ENCODE results near the gene ESPN.

Gene ESPN

DNA sequence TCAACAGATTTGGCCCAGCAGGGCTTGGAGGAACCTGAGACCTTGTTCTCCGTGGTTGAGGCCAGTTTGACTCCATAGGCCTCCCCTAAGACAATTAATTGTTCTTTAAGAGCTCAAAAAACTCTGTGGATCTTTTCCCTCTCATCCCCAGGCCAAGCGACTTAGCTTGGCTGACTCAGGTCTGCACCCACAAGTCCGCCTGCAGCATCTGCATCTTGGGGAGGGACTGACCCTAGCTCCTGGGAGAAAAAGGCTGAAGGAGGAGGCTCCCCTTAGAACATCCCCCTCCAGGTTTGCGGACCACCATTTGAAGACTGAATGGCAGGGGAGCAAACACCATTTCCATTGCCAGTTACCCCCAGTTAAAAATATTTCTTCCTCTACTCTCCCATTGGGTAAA, 3.3 kb upstream of the ESPN start:
- DNase-seq (ENCODE audit: low read depth): no peak
- TF ChIP-seq MAX (IDR thresholded peaks at IDR 0.05; ENCODE audit: low read depth, low read length) (no peak), CTCF (IDR thresholded peaks at IDR 0.05; ENCODE audit: low read depth, low read length) (no peak), MYC (IDR thresholded peaks at IDR 0.05; ENCODE audit: low read depth, low read length) (no peak), POLR2A (IDR thresholded peaks at IDR 0.05; ENCODE audit: extremely low read depth, insufficient read length) (no peak)
- no peak overlapping the region for H3K4me3 ChIP-seq (ENCODE audit: low read depth, low read length)

GRCh38 chr1:6423321-6423999, 1.1 kb upstream of the ESPN start:
- TF ChIP-seq POLR2A (IDR thresholded peaks at IDR 0.05; ENCODE audit: extremely low read depth, insufficient read length): no peak
- no peak for TF ChIP-seq MAX (IDR thresholded peaks at IDR 0.05; ENCODE audit: low read depth, low read length)
- TF ChIP-seq CTCF (IDR thresholded peaks at IDR 0.05; ENCODE audit: low read depth, low read length): peak; percentile 89
- H3K4me3 ChIP-seq (ENCODE audit: low read depth, low read length): no peak overlapping the region
- peak; percentile 65 for DNase-seq (ENCODE audit: low read depth)

DNA sequence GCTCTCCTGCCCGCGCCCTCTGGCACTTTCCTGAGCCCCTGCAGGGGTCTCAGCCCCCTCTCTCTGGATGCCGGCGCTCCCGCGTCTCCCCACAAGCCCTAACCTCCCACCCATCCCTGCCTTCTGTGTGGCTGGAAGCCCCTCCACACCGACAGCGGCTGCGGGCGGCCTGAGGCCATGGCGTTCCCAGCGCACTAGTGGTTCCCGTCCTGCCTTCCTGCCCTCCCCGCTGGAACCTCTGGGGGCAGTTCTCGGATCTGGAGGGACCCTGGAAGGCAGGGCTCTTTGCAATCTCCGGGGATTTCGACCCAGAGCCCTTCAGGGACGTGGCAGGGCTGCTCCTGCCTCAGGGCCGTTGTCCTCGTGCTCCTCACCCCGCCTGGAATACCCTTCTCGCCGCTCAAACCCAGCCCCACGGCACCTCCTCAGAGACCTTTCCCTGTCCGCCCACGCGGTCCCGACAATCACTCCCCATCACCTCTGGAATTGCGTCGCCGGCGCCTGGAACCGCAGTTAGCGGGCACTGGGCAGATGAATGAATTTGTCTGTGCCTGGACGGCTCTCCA, 493 bp upstream of the ESPN start:
- no peak for DNase-seq (ENCODE audit: low read depth)
- H3K4me3 ChIP-seq (ENCODE audit: low read depth, low read length): no peak overlapping the region
- no peak for TF ChIP-seq CTCF (IDR thresholded peaks at IDR 0.05; ENCODE audit: low read depth, low read length)
- no peak for TF ChIP-seq POLR2A (IDR thresholded peaks at IDR 0.05; ENCODE audit: extremely low read depth, insufficient read length)
- no peak for TF ChIP-seq MAX (IDR thresholded peaks at IDR 0.05; ENCODE audit: low read depth, low read length)
- TF ChIP-seq MYC (IDR thresholded peaks at IDR 0.05; ENCODE audit: low read depth, low read length): no peak

GRCh38 chr1:6425658-6426057, 1.1 kb downstream of the ESPN start:
- TF ChIP-seq CTCF (IDR thresholded peaks at IDR 0.05; ENCODE audit: low read depth, low read length): no peak
- TF ChIP-seq MAX (IDR thresholded peaks at IDR 0.05; ENCODE audit: low read depth, low read length): no peak
- DNase-seq (ENCODE audit: low read depth): no peak
- no peak overlapping the region for H3K4me3 ChIP-seq (ENCODE audit: low read depth, low read length)

GRCh38 chr1:6426277-6426971, 1.8 kb downstream of the ESPN start:
- TF ChIP-seq MAX (IDR thresholded peaks at IDR 0.05; ENCODE audit: low read depth, low read length): no peak
- no peak for TF ChIP-seq CTCF (IDR thresholded peaks at IDR 0.05; ENCODE audit: low read depth, low read length)
- no peak for TF ChIP-seq MYC (IDR thresholded peaks at IDR 0.05; ENCODE audit: low read depth, low read length)
- no peak overlapping the region for H3K4me3 ChIP-seq (ENCODE audit: low read depth, low read length)
- DNase-seq (ENCODE audit: low read depth): no peak
